Breast epithelium (tissue), 3 donors: ENCODE measurements around the gene LMX1A.

Experiments used
- CTCF ChIP-seq, 3 donors: fragments of 450-650 bp; IDR thresholded peaks; one replicate each; pipeline ENCODE4 v1.5.1; 2016 to 2017; ENCODE audit warnings: antibody characterized with exemption in 3 of 3, mild to moderate bottlenecking in 3 of 3, moderate library complexity in 3 of 3
- POLR2A ChIP-seq: fragments of 450-650 bp; IDR thresholded peaks from one replicate; pipeline ENCODE4 v1.6.1; 2016; ENCODE audit warnings: antibody characterized with exemption, mild to moderate bottlenecking, moderate library complexity

- TF ChIP-seq CTCF (IDR thresholded peaks at IDR 0.05) (no peak), POLR2A (no peak)
Observed at GRCh38 chr1:165235777-165236291, 120.7 kb downstream of the LMX1A start.
